ENCODE data around the gene PIP4P1.

- TF ChIP-seq CTCF (conservative IDR thresholded peaks at IDR 0.05; ENCODE audit: low read depth, low read length) (no peak), EZH2 (IDR thresholded peaks at IDR 0.05; ENCODE audit: borderline replicate concordance, low read depth, low read length, poor library complexity, severe bottlenecking) (no peak)
Measured at GRCh38 chr14:20492486-20492885, 31.3 kb upstream of the PIP4P1 start.

Measured in A673 (cell line).